K562 (cell line): ENCODE results near the gene DPEP1. TPM values are rescaled to one million over a fixed set of nuclear protein-coding genes. Genes with fewer than 3 reads are reported as not detected.

Experiments used
- ATAC-seq: fragments of 200-7000 bp; cut with Tn5 transposase; 3 replicates; pipeline ENCODE4 v1.9.1; 2020; ENCODE audit warnings: moderate library complexity
- BruUV-seq: library from RNA; stranded (reverse); fragments of 400-500 nt; replicated peaks from 2 replicates; lab custom pipeline; 2021; lab: Mats Ljungman, UMichigan
- CTCF ChIA-PET: fragments of 300-600 bp; formaldehyde crosslinking; extraction: SDS; loops from one replicate; lab custom pipeline; 2021; ENCODE audit warnings: low intra/inter-chr PET ratio; lab: Yijun Ruan, JAX
- POLR2A ChIA-PET: fragments of 300-600, 350-650 bp; sonication (Branson Sonifier 250); formaldehyde crosslinking; extraction: SDS; loops from one replicate; lab custom pipeline; 2021; ENCODE audit warnings: antibody characterized with exemption, inconsistent platforms; lab: Yijun Ruan, JAX
- DNase-seq, 4 experiments: peaks; one replicate each; pipeline versions ENCODE4 v3.0.0 to v3.0.0-alpha.2; 2011 to 2018; ENCODE audit warnings: low spot score in 3 of 4, mixed read lengths in 3 of 4; ENCODE audit errors: extremely low read depth in 1 of 4
- FAIRE-seq: peaks from 2 replicates; lab custom pipeline; 2011; peaks lifted over from hg19 to GRCh38; lab: Jason Lieb, UNC
- H2AFZ ChIP-seq: 2 replicates; pipeline ENCODE4 v1.6.0; 2011; ENCODE audit warnings: low read depth, low read length, control low read depth, inconsistent platforms
- H3K27ac ChIP-seq: fragments of 200-600 bp; 3 replicates; pipeline ENCODE4 v1.8.0; 2011; ENCODE audit warnings: low read depth, mild to moderate bottlenecking, control low read depth, inconsistent platforms, low read length, moderate library complexity, mixed read lengths; ENCODE audit errors: extremely low read depth
- H3K27me3 ChIP-seq, 2 experiments: fragments of 300-600 bp in 1 of 2; 2 replicates in 1 of 2; 3 replicates in 1 of 2; pipeline versions ENCODE4 v1.6.0 to v1.8.0; 2011; ENCODE audit warnings: inconsistent platforms in 2 of 2, low read length in 2 of 2, mild to moderate bottlenecking in 1 of 2, mixed read lengths in 1 of 2, moderate library complexity in 1 of 2; ENCODE audit not compliant: control insufficient read depth in 2 of 2, insufficient read depth in 2 of 2
- H3K36me3 ChIP-seq: fragments of 300-600 bp; 3 replicates; pipeline ENCODE4 v1.8.0; 2011; ENCODE audit warnings: mild to moderate bottlenecking, low read length, inconsistent platforms; ENCODE audit not compliant: control insufficient read depth, insufficient read depth
- H3K4me1 ChIP-seq, 2 experiments: fragments of 200-600 bp in 1 of 2; replicated peaks in 1 of 2; 2 replicates in 1 of 2; 3 replicates in 1 of 2; pipeline versions ENCODE4 v1.5.1 to v1.8.0; 2011; ENCODE audit warnings: inconsistent platforms in 2 of 2, low read length in 2 of 2, mild to moderate bottlenecking in 1 of 2, mixed read lengths in 1 of 2, moderate library complexity in 1 of 2; ENCODE audit not compliant: control insufficient read depth in 2 of 2, insufficient read depth in 2 of 2
- H3K4me2 ChIP-seq: 2 replicates; pipeline ENCODE4 v1.6.1; 2011; ENCODE audit warnings: low read length, control low read depth, inconsistent platforms, mixed read lengths; ENCODE audit not compliant: insufficient read depth
- H3K4me3 ChIP-seq: fragments of 200-600 bp; sonication (generic), shearing (Covaris generic); 2 replicates; pipeline ENCODE4 v1.5.1; 2016; ENCODE audit warnings: control low read depth, inconsistent platforms
- H3K79me2 ChIP-seq: fragments of 200-600 bp; 3 replicates; pipeline ENCODE4 v1.8.0; 2011; ENCODE audit warnings: low read length, inconsistent platforms; ENCODE audit not compliant: control insufficient read depth, insufficient read depth
- H3K9ac ChIP-seq, 2 experiments: 2 replicates each; pipeline versions ENCODE4 v1.6.0 to v1.6.1; 2011; ENCODE audit warnings: low read depth in 2 of 2, low read length in 2 of 2, control low read depth in 1 of 2, inconsistent platforms in 1 of 2, mild to moderate bottlenecking in 1 of 2, mixed read lengths in 1 of 2; ENCODE audit not compliant: insufficient read depth in 1 of 2
- H3K9me1 ChIP-seq: one replicate; pipeline ENCODE4 v1.6.0; 2011; ENCODE audit warnings: inconsistent platforms, mild to moderate bottlenecking, low read length, moderate library complexity; ENCODE audit not compliant: control insufficient read depth, insufficient read depth
- H3K9me3 ChIP-seq: replicated peaks from 2 replicates; pipeline ENCODE4 v1.5.1; 2011; ENCODE audit warnings: low read depth, low read length, inconsistent platforms; ENCODE audit not compliant: control insufficient read depth, insufficient read depth
- H4K20me1 ChIP-seq: replicated peaks from 2 replicates; pipeline ENCODE4 v1.6.1; 2011; ENCODE audit warnings: low read length, inconsistent platforms, mixed read lengths; ENCODE audit not compliant: control insufficient read depth, insufficient read depth
- CBX1 ChIP-seq: sonication (generic); IDR thresholded peaks from 2 replicates; pipeline ENCODE4 v1.6.1; 2016; ENCODE audit warnings: antibody characterized with exemption, low read depth, mild to moderate bottlenecking
- CHAMP1 ChIP-seq: fragments of 450-650 bp; IDR thresholded peaks from 2 replicates; pipeline ENCODE4 v1.6.1; 2016; ENCODE audit warnings: mild to moderate bottlenecking
- E2F6 ChIP-seq, 2 experiments: IDR thresholded peaks; 2 replicates each; pipeline ENCODE4 v1.6.1; 2011; ENCODE audit warnings: borderline replicate concordance in 1 of 2, control low read depth in 1 of 2, low read depth in 1 of 2, low read length in 1 of 2, mild to moderate bottlenecking in 1 of 2, mixed read lengths in 1 of 2, moderate library complexity in 1 of 2; ENCODE audit not compliant: insufficient read depth in 1 of 2, insufficient read length in 1 of 2, poor library complexity in 1 of 2, severe bottlenecking in 1 of 2; ENCODE audit errors: extremely low read depth in 1 of 2
- HMGN3 ChIP-seq: IDR thresholded peaks from 2 replicates; pipeline ENCODE4 v1.6.1; 2011; ENCODE audit warnings: borderline replicate concordance, low read depth, mild to moderate bottlenecking, mixed read lengths, low read length; ENCODE audit not compliant: insufficient read length; ENCODE audit errors: extremely low read depth
- POLR2G ChIP-seq: fragments of 200-400 bp; formaldehyde crosslinking; IDR thresholded peaks from 2 replicates; pipeline ENCODE4 v1.6.1; 2017; ENCODE audit warnings: low read depth, mild to moderate bottlenecking, antibody characterized with exemption, low read length, moderate library complexity
- SRSF7 ChIP-seq: fragments of 200-400 bp; formaldehyde crosslinking; optimal IDR thresholded peaks from 2 replicates; pipeline ENCODE3; 2017; ENCODE audit warnings: mild to moderate bottlenecking, low read depth, low read length
- TAF7 ChIP-seq: fragments of 450-650 bp; IDR thresholded peaks from 2 replicates; pipeline ENCODE4 v1.6.1; 2016; ENCODE audit warnings: missing genetic modification characterization, missing compliant biosample characterization
- ZBTB7A ChIP-seq: IDR thresholded peaks from 2 replicates; pipeline ENCODE4 v1.6.1; 2011; ENCODE audit warnings: low read depth, mild to moderate bottlenecking, low read length, moderate library complexity, borderline replicate concordance; ENCODE audit not compliant: control insufficient read depth
- ZNF121 ChIP-seq: sonication (generic); formaldehyde crosslinking; conservative IDR thresholded peaks from 2 replicates; pipeline ENCODE4 v1.8.0; 2022; ENCODE audit warnings: missing genetic modification reagents
- ZNF77 ChIP-seq: fragments of 250-450 bp; sonication (Bioruptor Pico); IDR thresholded peaks from 2 replicates; pipeline ENCODE4 v1.5.0; 2020
- WGBS: fragments of 100-300 bp; shearing (Covaris generic); methylation state at CpG from one replicate; pipeline ENCODE4 v1.1.6; 2016; ENCODE audit warnings: low coverage, mixed read lengths; ENCODE audit not compliant: insufficient coverage; ENCODE audit errors: missing lambda C conversion rate; 5-methylcytosine and 5-hydroxymethylcytosine counted together
- in situ Hi-C: fragments of 300-500 bp; cut with MboI; formaldehyde crosslinking; loops from 4 replicates; pipeline ENCODE4 v1.15.0; 2018; ENCODE audit warnings: inconsistent platforms, mixed read lengths
- intact Hi-C: fragments of 100-400 bp; cut with micrococcal nuclease; formaldehyde crosslinking; loops from 2 replicates; pipeline ENCODE4 v1.14.2; 2022
- polyA plus RNA-seq, 8 experiments: library from polyadenylated mRNA; depleted of rRNA in 4 of 8; stranded (reverse) in 5 of 8; unstranded in 3 of 8; fragments of >200 nt; fragmentation: Nextera tagmentation in 2 of 8; fragmentation: Illumina TruSeq in 1 of 8; extraction: Ambion mirVana in 2 of 8; extraction: Trizol in 1 of 8; gene quantifications; 2 replicates each; pipeline versions ENCODE4 v1.2.1 to v1.2.3, GENCODE V29; 2011 to 2014; ENCODE audit warnings: inconsistent platforms in 1 of 8, missing spikeins in 1 of 8
- total RNA-seq, 7 experiments: library from RNA; depleted of rRNA in 6 of 7; stranded (reverse); fragments of >200 nt in 6 of 7; fragmentation: Illumina TruSeq in 2 of 7; extraction: Trizol in 2 of 7; gene quantifications; 2 replicates each; pipeline versions ENCODE4 v1.2.1 to v1.2.3, GENCODE V29; 2011 to 2021; ENCODE audit warnings: low replicate concordance in 1 of 7

The DPEP1 gene
- total and polyA plus RNA-seq, 9 of the 15 experiments (the other 6 are each of a cell fraction or from before 2014, with no cell fraction given) = 0.14 to 0.31 (median 0.20) TPM; not detected in 6

GRCh38 chr16:89576153-89577054 is 37.0 kb upstream of the DPEP1 start (continued):
- TF ChIP-seq CBX1 = 0 out of 2 replicates have a peak, but pooled peaks have one; percentile 10
- TF ChIP-seq CHAMP1 = no peak

- ChIA-PET POLR2A (interaction anchor here (0.6 to 0.7 kb wide), 2 partner anchors 116 to 422 kb away, joined by 3 read pairs; no protein-coding TSS in a partner anchor), CTCF (no interaction called here)
- intact Hi-C loops (loop anchor here (10.0 kb wide), 1 partner anchor 68 kb away; no protein-coding TSS in a partner anchor), in situ Hi-C loops (no loop called here)
- FAIRE-seq = no peak
- TSS peak; percentile 42 for BruUV-seq
- Histone ChIP-seq H3K4me1 (peaks cover 5 to 44% of the 10 kb centered on the region in 2 experiments), H3K27ac (peak overlapping the region; percentile 78; the same call in 1 of the 3 replicates), H3K9me3 (peaks cover 7% of the 10 kb centered on the region), H3K4me2 (peak overlapping the region; percentile 78), H3K27me3 (no peaks in the 10 kb centered on the region), H3K36me3 (peaks cover 49% of the 10 kb centered on the region), H3K9me1 (peaks cover 4% of the 10 kb centered on the region), H3K79me2 (peaks cover 34% of the 10 kb centered on the region), H3K4me3 (peak overlapping the region; percentile 57; the same call in 1 of the 2 replicates), H2AFZ (no peak overlapping the region), H3K9ac (peak overlapping the region; percentile 71 to 98; a peak in 3 of 4 replicates), H4K20me1 (no peaks in the 10 kb centered on the region)
- 91% methylated on average over 17 of the region's 25 CpGs for WGBS
- 0 out of 2 replicates have a peak, but pooled peaks have one; percentile 28 for TF ChIP-seq ZBTB7A
- TF ChIP-seq ZNF77 = no peak
- no peak for TF ChIP-seq TAF7 (tag)
- TF ChIP-seq ZNF121 (CRISPR knock-in tag) = no peak
- TF ChIP-seq POLR2G = peak; percentile 20; the same call in 1 of the 2 replicates
- TF ChIP-seq HMGN3 = no peak
- TF ChIP-seq SRSF7 = no peak
- no peak for TF ChIP-seq E2F6 (IDR thresholded peaks at IDR 0.05; ENCODE audit: borderline replicate concordance in 1 of 2, extremely low read depth in 1 of 2, insufficient read depth in 1 of 2, insufficient read length in 1 of 2, low read depth in 1 of 2, low read length in 1 of 2, poor library complexity in 1 of 2, severe bottlenecking in 1 of 2)
- DNase-seq = no peak
- ATAC-seq = no peak
These were observed 36.2 kb upstream of the DPEP1 start for GRCh38 chr16:89577055-89577759.
